ENCODE results near the gene PLB1.

The PLB1 gene

DNA sequence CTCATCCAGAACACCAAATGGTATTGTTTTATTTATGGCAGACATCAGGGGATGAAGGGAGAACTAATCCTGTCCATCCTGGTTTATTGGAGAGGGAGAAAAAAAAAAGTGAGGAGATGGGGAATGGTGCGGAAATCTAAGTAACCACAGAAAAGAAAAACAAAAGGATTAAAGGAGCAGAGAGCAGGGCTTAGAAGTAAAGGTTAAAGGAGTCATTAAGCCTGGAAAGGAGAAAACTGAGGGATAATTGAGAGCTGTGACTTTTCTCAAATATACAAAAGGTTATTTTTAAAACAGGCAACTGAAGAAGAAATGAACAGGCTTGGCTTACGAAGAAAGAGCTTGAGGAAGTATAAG, 128.6 kb downstream of the PLB1 start:
- Histone ChIP-seq H3K27me3 (no peaks in the 10 kb centered on the region), H3K4me1 (peaks cover 10 to 97% (median 84%) of the 10 kb centered on the region in 4 donors), H3K9me3 (no peaks in the 10 kb centered on the region), H3K27ac (peak overlapping the region; percentile 98), H3K36me3 (no peaks in the 10 kb centered on the region), H3K4me3 (peak overlapping the region; percentile 17 to 43)
- TF ChIP-seq, protein P1, sequence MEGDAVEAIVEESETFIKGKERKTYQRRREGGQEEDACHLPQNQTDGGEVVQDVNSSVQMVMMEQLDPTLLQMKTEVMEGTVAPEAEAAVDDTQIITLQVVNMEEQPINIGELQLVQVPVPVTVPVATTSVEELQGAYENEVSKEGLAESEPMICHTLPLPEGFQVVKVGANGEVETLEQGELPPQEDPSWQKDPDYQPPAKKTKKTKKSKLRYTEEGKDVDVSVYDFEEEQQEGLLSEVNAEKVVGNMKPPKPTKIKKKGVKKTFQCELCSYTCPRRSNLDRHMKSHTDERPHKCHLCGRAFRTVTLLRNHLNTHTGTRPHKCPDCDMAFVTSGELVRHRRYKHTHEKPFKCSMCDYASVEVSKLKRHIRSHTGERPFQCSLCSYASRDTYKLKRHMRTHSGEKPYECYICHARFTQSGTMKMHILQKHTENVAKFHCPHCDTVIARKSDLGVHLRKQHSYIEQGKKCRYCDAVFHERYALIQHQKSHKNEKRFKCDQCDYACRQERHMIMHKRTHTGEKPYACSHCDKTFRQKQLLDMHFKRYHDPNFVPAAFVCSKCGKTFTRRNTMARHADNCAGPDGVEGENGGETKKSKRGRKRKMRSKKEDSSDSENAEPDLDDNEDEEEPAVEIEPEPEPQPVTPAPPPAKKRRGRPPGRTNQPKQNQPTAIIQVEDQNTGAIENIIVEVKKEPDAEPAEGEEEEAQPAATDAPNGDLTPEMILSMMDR (IDR thresholded peaks at IDR 0.05), result no peak
- no peak for DNase-seq
- intact Hi-C loops (cut with DNase I; ENCODE audit: low total_unique reads), result no loop called here

DNA sequence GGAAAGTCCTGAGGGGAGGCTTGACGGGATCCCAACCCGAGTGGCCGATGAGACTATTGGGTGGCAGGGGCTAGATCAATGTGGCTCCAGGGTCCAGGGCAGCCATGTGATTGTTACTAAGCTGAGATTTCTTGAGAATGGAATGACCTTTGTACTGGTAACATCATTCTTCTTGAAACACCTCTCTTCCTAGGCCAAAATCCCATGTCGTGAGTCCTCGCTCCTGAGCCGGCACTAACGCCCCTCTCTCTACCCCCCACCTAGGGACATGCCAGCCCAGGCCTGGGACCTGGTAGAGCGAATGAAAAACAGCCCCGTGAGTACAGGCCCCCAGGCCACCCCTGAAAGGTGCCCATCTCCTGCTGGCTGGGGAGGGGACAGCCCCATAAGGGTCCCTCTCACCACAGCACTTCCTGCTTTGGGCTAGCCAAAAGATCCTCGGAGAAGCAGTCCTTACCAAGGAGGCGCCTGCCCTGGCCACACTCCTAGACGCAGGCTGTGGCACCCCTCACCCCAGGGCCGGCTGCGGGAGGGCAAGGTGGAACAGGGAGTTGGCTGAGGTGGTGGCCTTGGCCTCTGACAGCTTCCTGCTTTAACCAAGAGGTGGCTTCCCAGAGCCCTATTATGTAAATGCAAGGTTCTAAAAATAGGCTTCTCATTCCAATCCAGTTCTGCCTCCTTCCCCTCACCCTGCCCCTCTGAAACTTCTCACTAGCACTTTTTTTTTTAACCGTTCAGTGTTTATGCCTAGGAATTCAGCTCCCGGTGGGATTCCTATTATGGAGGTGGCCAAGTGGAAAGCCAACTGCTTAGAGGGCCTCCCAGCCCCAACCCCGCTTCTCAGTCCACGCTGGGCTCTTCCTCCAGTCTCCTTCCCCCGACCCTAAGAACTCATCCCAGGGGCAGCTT, 129.2 kb downstream of the PLB1 start:
- TF ChIP-seq, protein P1 (IDR thresholded peaks at IDR 0.05), result peak in 1 of 2 experiments; percentile 23
- intact Hi-C loops (cut with DNase I; ENCODE audit: low total_unique reads), result loop anchor here (5.0 kb wide), 1 partner anchor 127 kb away; the partner anchor contains the start of gene PPP1CB
- peak overlapping the region; percentile 17 to 43 for H3K4me3 ChIP-seq
- H3K27me3 ChIP-seq, result no peaks in the 10 kb centered on the region
- H3K9me3 ChIP-seq, result no peaks in the 10 kb centered on the region
- peak overlapping the region; percentile 98 for H3K27ac ChIP-seq
- H3K4me1 ChIP-seq, result peaks cover 10 to 97% (median 84%) of the 10 kb centered on the region in 4 donors
- DNase-seq, result peak; percentile 78 to 93
- no peaks in the 10 kb centered on the region for H3K36me3 ChIP-seq

DNA sequence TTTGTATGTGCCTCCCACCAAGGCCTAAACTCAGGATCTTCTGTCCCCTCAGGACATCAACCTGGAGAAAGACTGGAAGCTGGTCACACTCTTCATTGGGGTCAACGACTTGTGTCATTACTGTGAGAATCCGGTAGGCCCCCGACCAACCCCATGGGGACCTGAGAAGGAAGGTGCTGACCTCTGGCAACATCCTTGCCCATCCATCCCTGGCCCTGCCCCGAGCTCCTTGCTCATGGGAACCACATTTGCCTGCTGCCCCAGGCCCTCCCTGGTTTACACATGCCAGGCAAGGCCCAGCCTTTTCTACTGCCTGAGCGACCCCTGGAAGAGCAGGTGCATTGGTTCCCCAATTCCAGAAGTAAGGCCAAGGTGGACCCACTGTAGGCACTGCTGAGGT, 130.5 kb downstream of the PLB1 start:
- intact Hi-C loops (cut with DNase I; ENCODE audit: low total_unique reads), result loop anchor here (5.0 kb wide), 1 partner anchor 126 kb away; the partner anchor contains the start of gene PPP1CB
- H3K27ac ChIP-seq, result peak overlapping the region; percentile 98
- peaks cover 10 to 97% (median 78%) of the 10 kb centered on the region in 4 donors for H3K4me1 ChIP-seq

DNA sequence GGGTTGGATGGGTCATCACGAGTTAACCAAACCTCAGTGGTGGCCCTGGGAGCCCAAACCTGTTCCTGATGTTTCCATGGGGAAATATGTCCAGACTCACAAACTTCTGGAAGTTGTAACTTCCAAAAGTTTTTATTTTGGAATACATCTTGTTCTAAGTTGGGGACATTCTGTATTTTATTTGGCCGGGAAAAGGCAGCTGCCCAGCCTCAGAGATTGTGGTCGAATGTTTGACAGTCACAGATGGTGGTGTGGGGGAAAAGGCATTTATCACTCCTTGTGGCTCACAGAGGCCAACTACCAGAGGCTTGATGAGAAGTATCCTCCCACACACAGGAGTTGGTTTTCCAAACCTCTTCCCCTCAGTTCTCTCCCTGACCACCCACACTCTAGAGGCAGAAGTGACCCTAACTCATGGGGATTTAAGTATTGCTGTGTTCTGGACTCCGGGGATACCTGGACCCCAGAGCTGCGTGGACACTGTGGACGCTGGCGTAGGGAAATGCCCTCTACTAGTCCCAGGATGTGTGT, 131.1 kb downstream of the PLB1 start:
- no peaks in the 10 kb centered on the region for H3K27me3 ChIP-seq
- H3K4me1 ChIP-seq, result peaks cover 10 to 99% (median 76%) of the 10 kb centered on the region in 4 donors
- DNase-seq, result peak; percentile 84 to 91
- H3K9me3 ChIP-seq, result no peaks in the 10 kb centered on the region
- TF ChIP-seq, protein P1 (IDR thresholded peaks at IDR 0.05), result peak in 1 of 2 experiments; percentile 19
- no peaks in the 10 kb centered on the region for H3K36me3 ChIP-seq
- intact Hi-C loops (cut with DNase I; ENCODE audit: low total_unique reads), result loop anchor here (5.0 kb wide), 1 partner anchor 125 kb away; the partner anchor contains the start of gene PPP1CB
- peak overlapping the region; percentile 98 for H3K27ac ChIP-seq
- H3K4me3 ChIP-seq, result no peak overlapping the region

More for the DNA sequence above, 130.5 kb downstream of the PLB1 start:
- H3K27me3 ChIP-seq, result no peaks in the 10 kb centered on the region
- no peaks in the 10 kb centered on the region for H3K36me3 ChIP-seq
- no peak overlapping the region for H3K4me3 ChIP-seq
- peak in 1 of 2 donors; percentile 66 for DNase-seq
- TF ChIP-seq, protein P1 (IDR thresholded peaks at IDR 0.05), result no peak
- H3K9me3 ChIP-seq, result no peaks in the 10 kb centered on the region

DNA sequence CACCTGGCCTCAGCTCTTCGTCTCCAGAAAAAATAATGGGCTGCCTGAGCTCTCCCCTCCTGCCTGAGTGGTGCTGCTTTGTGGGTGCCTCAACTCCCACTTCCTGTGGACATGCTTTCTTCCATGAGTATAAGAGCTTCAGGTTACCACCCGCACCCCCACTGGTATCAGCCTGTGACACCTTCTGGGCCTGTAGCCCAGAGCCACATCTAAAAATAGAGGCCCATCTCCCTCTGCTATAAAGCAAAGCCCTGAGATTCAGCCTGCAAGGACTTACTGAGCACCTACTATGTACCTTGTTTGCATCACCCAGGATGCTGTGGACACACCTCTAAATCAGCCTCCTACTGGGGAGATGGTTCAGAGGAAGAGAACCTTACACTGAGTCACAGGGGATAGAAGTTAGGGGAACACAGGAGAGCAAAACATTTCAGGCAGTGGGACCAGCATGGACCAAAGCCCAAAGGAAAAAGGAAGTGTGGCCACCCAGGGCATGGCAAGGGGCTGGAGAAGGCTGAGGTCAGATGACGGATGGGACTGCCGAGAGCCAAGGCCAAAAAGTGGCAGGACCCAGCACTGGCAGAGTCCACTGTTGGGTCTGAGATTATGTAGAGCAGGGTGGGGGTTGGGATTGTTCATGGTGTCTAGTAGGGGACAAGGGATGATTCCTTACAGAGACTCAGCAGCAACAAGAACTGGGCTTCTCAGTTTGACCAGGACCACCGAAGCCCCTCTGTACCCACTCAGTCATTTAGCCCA, 132.0 kb downstream of the PLB1 start:
- intact Hi-C loops (cut with DNase I; ENCODE audit: low total_unique reads), result loop anchor here (5.0 kb wide), 1 partner anchor 124 kb away; the partner anchor contains the start of gene PPP1CB
- H3K36me3 ChIP-seq, result no peaks in the 10 kb centered on the region
- H3K27me3 ChIP-seq, result no peaks in the 10 kb centered on the region
- TF ChIP-seq, protein P1 (IDR thresholded peaks at IDR 0.05), result no peak
- DNase-seq, result peak in 1 of 2 donors; percentile 69
- H3K9me3 ChIP-seq, result no peaks in the 10 kb centered on the region
- H3K4me1 ChIP-seq, result peaks cover 10 to 99% (median 72%) of the 10 kb centered on the region in 4 donors
- no peak overlapping the region for H3K4me3 ChIP-seq
- peak overlapping the region; percentile 98 for H3K27ac ChIP-seq

Data from tibial artery (tissue), 4 donors.